Right renal cortex interstitium (tissue), 3 donors: ENCODE data around the gene KHDC4. TPM values are rescaled to one million over a fixed set of nuclear protein-coding genes. Genes with fewer than 3 reads are reported as not detected.
A peak's percentile ranks its signal among the peaks of the same experiment; 100 is the strongest.

Source experiments
- DNase-seq, 3 donors: peaks; one replicate each; pipeline ENCODE4 v3.0.0-alpha.2; 2013; ENCODE audit warnings: low read depth in 3 of 3, low spot score in 2 of 3
- polyA plus RNA-seq, 3 donors: library from polyadenylated mRNA; unstranded; fragments of 120-200 nt; gene quantifications; one replicate each; pipeline ENCODE4 v1.2.1, GENCODE V29; 2013; ENCODE audit not compliant: insufficient read length in 3 of 3

The KHDC4 gene
- polyA plus RNA-seq = 10 to 100 TPM; 46.1 to 48.2 (median 48.1) TPM

DNA sequence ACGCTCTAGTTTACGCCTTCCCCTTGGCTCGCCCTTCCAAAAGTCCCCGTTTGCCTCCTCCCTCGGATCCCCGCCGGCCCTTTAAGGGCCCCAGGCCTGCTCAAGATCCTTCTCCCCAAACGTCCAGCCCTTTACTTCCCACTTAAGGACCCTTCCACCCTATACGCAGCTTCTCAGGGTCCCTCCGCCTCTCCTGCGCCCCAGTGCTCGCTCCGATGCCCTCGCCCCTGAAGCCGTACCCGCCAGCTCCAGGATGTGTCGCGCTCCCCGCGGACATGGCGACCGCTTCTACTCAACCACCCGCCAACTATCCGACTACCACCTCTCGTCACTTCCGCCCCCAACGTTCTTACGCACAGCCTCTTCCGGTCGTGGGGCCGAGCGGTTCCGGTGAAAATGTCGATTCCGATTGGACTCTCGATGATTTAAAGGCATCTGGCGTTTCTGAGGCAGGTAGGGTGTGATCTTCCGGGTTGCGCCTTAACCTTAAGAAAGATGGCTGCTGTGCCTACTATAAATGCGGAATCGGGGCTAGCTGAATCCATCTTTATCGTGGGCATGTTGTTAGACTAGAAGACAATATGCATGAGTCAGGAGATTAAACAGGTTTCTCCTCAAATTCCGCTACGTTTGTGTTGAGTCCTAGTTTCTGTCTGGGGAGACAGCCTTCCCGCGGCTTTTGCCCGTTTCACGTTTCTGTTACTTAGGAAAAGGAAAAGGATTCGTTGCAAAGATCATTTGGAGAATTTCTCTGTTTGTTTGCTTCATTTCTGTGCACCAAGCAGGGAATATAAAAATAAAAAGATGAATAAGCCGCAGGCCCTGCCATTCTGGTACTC lies at the start of gene KHDC4:
KHDC4 (minus strand) TSS at position 317 of the 839 bp plus-strand sequence; CDS start at position 277, 40 bp downstream.
- peak; percentile 93 to 99 (median 97) for DNase-seq

DNA sequence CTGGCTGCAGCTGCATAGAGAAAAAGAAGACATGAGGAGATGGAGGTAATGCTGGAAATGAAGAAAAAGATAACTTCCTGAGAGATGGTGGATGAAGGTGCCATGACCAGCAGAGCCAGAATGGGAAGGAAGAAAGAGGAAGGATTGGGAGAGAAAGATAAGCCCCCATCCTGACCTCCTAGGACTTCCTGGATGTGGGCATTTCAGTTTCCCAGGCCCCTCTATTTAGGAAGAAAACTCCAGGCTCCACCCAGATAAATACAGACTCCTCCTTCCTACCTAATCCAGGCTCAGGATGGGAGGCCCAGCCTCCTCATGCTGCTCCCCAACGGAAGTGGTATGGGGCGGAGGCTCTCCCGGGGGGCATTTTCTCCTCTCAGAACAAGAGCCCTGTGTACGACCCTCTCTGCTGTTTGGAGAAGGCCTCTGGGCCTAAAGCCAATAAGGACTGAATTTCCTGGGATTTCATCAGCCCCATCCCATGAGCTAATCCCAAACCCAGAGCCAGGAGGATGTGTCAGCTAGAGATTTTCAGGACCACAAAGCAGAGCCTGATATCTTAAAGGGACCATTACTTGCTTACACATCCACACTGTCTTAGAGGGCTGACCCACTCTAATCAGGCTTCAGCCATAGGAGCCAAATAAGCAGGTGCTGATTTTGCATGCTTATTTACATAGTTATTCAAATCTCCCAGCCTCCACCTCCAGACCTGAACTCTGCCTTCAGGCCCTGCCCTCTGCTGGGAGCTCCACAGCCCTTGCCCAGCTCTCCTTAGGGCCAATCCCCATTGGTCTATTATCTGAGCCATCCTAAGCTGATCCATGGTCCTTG lies 49.2 kb upstream of the KHDC4 start:
- DNase-seq = no peak

DNA sequence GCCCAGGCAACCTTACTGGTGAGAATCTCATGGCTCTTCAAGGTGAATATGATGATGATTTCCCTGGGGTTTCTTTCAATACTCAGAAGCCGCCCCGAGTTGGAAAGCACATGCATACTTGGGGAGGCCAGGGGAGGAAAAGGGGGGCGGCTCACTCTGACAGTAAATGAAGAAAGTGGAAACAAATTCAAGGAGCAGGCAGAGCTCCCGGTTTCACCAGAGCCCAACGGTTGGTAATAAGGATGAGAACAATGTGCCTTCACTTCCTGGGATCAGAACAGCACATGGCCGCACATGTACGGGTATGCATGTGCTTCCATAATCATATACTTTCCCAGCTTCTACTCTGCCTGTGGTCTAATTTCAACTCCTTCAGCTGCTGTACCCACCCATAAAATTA lies 47.9 kb upstream of the KHDC4 start:
- no peak for DNase-seq

DNA sequence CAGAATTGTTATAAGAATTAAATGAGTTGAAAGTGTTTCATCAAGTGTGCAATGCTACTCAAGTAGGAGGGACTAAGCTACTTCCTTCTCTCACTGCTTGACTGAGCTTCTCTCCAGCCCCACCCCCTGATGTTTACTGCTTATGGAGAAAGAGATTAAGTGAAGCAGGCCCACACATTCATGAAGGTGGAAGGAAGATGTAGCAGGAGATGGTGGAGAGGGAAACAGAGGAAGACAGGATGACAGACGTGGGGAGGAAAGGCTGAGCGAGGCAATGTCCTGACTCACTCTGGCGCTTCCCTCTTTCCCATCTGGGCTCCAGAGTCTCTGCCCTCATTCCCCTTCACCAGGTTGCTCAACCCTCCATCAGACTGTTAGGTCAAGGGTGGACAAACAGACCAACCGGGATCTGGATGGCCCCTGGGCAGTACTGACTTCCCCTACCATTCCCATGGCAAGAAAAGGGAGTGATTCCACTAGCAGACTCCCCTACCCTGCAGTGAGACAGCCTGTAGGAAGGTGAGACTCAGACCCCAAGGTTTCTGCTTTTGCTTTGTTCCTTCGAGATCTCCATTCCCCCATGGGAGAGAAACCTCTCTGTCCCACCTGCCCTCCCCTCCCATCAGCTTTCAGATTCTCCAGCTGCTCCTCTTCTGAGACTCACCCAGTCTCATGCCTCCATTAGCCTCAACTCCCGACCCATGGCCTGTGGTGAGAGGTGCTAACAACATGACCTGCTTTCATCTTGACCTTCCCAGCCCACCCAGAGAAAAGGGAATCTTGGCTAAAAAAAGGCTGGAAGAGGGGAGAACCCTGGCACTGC lies 47.3 kb upstream of the KHDC4 start:
- DNase-seq = no peak

DNA sequence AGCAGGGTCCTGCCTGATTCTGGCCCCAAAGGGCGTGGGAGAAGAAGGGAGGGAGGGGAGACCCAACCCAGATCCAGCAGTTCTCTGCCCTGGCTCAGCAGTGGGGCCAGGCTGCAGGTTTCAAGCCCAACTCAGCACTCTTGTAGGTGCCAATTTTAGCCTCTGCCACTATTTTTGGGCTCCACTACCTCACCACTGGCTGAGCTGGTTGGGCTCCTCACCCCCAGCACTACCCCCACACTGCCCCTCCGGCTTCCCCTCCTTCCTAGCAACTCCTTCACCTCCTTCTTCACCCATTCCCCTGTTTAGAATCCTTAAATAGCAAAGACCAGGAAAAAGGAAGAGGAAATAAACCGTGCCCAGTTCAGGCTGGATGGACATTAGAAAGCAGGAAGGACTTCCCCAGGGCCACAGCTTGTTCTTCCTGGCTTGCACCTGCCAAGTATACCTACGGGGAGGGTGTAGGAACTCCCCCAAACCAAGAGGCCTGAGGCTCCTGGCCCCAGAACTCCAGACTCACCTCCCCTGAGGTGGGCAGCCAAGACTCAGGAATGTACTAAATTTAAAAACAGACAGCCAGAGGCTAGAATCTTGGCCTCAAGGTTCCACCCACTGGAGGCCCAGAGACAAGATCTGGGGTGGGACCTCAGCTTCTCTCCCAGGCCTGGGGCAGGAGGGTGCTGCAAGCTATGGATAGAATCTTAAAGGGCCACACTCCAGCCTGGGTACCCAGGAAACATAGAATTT lies 45.6 kb upstream of the KHDC4 start:
- no peak for DNase-seq

DNA sequence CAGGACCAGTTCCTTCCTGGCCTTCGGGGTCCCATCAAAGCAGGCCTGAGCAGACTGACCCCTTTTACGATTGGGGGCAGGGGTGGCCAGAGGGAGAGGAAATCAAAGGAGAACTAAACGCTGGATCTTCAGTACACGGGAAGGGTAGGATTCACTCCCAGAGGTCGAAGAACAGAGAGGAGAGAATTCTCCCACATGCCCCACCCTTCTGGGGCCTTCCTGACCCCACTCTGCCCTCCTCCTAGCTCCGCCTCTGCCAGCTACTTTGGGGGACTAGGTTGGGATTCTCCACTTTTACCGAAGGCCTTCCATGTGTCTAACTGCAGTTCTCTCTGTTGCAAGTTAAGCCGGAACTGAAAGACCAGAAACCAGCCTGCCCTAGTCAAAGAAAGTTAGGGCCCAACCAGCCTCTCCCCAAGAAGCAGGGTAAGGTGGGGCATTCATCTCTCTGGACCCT lies 44.8 kb upstream of the KHDC4 start:
- DNase-seq = no peak

DNA sequence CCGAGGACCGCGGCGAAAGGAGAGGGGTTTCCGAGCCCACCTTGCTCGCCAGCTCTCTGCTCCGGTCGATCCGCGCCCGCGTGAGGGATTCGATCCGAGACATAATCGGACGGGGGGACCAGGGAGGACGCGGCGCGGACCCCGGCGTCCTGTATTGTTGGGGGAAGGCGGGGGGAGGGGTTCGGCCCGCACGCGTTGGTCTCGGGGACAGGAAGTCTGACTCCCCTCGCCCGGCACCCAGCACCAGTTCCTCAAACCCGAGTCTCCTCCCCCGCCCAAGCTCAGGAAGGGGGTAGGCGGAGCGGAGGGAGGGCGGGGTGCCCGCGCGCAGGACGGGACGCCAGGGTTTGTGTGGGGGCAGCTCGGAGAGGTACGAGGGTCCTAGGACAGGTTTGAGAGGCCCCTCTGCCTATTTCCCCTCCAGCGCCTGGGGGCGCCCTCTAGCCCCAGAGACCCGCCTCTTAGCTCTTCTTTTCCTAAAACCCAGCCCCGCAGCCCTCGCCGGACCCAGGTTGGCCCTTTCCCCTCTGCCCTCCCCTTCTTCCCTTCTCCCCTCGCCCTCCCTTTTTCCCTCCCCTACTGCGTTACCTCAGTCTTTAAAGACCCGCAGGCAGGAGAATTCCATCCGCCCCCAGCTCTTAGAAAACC lies 44.2 kb upstream of the KHDC4 start, which contains the start of gene ARHGEF2:
ARHGEF2 (minus strand) TSS at position 223 of the 648 bp plus-strand sequence; CDS start at position 103, 120 bp downstream.
- no peak for DNase-seq

DNA sequence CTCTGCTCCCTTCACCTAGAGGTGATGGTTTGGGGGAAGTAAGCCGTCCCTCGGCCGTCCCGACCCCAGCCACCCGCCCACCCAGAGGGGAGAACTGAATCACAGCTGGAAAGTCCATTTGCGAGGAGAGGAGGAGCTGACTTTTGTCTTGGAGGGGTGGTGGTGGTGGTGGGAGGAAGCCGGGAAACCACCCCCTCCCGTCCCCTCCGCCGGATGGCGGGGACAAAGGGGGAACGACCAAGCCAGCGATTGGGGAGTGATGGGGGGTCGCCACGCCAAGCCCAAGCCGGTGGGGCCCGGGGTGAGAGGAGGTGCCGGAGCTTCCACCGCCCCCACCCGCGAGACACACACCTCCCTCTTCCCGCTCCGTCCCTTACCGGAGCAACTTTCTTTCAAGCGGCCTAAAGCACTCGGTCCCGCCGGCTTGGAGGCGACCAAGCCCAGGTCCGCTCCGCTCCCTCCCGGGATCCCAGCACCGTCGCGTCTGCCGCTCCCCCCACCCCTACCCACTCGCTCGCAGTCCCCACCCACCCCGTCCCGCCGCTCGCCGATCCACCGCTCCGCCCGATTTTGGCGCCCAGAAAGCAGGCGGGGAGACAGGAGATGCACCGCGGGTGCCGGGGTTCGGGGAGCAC lies 43.6 kb upstream of the KHDC4 start:
- DNase-seq = no peak

DNA sequence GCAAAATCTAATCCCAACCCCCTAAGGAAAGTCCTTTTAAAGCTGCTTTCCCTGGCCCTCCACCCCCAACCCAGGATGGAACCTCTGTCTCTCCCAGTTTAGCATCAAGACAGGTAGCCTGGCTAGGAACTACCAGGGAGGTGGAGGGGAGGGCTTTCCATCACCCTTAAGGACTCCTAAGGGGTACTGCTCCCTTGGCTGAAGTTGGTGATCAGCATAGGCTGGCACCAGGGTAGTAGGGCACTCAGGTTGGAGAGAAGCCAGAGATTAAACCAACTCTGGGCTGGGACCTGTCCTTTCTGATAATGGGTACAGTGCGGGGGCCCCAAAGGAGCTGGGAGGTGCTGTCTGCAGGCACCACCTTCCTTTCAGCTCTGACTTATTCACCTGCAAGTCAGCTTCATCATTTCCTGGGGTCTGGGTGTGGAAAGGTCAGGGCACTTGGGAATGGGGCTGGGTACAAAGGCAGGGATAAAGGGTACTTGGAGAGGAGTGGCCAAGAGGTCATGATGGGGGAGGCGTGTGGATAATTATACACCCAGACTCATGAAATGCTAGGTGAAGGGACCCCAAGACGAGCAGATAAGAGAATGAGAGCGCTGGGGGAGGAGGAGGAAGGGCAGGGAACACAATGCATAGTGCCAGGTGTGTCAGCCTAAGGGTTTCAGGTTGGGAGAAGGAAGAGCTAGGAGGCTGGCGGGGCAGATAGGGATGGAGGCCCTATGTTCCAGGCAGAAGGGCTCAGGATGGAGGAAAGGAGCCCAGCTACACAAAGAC lies 42.9 kb upstream of the KHDC4 start:
- no peak for DNase-seq

DNA sequence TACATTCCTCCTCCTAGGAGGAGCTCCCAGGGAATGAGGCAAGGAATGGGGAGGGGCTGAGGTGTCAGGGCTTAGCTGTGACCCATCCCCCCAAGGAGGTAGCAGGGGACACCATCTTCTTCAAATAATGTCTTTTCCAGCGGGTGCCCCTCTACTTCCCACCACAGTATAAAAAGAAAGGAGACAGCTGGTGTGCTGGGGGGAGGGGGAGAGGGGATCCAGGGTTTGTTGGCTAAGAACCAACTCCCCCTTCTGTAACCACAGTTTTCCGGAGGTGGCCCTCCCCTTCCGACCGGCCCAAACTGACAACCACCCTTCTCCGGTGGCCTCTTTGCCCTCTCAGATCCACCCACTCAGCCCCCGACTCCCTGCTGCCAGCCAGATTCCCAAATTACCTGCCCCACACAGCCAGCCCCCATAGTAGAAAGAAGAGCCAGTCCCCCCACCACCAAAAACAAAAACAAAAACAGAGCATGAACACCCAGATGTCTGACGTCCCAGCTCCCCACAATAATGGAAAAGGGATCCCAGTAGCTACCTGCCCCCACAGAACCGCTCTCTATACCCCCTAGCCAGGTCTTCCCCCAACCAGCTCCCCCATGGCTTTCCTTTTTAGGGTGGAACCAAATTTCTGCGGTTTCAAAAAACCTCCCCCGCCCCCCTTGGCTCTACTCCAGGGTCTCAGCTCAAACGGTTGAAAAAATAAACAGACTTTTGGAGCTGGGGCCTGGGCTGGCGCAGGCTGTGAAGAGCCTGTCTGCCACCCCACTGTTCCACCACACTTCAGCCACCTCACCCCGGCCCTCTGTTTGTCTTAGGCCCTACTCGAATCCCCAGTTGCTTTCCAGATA lies 42.1 kb upstream of the KHDC4 start:
- DNase-seq = no peak

DNA sequence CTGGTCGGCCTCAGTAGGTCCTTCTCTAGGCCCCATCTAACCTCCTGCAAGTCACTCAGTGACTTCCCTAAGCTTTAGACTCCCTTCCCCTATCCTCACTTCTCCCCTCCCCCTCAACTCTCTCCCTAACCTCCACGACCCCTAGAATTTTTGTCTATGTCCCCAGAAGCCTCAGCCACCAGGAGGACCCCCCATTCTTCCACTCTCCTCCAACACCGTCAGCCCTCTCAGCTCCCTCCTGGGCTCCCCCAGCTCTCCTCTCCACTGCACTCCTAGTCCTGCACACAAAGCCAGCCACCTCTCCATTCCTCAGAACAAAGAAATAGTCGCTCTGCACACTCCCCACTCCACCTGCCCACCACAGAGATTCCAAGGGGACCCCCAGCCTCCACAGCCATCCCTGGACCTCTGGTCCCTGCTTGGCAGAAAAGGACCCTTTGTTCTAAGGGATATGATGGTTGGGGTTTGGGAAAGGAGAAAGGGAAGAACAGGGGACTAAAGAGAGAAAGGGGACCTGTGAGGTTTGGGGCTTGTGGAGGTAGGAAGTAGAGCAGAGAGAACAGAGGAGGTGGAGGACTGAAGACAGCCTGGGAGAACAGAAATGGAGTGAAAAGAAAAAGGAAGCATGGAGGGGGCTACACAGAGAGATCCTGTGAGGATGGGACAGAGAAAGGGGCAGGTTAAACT lies 41.3 kb upstream of the KHDC4 start:
- no peak for DNase-seq

DNA sequence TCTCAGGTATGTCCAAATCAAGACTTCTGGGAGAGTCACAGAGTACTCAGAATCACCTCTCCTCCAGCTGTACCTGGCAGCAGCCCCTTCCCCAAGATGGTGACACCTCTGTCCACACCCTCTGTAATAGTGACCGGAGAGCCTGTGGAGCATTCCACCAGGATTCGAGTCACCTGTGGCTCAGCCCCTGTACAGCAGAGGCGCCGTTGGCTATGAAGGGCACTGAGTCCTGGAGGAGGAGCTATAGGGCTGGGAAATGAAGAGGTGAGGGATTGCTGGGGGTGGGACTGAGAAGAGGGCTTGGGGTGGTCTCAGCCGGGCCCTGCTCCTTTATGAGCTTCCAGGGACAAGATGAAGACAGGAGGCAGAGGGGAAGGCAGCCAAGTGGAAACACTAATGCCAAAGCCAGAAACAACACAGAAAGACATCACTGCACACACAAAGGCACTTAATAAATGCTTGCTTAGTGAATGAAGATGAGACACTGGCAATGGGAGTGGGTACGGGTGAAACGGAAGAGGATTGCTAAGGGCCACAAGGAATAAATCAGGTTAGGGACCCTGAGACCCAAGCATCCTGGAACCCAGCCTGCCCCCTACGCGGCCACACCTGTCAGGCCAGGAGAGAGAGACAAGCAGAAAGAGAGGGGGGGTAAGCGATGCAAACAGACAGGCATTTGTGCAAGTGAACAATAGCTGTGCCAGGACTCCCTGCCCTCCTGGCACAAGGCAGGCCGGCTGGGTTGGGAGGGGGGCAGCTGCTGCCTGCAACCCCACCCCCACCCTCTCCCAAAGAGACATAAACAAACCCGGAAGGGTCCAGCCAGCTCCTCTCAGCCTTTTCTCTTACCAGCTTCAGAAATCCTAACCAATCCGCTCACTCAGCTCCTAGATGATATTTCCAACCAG lies 40.2 kb upstream of the KHDC4 start:
- no peak for DNase-seq

DNA sequence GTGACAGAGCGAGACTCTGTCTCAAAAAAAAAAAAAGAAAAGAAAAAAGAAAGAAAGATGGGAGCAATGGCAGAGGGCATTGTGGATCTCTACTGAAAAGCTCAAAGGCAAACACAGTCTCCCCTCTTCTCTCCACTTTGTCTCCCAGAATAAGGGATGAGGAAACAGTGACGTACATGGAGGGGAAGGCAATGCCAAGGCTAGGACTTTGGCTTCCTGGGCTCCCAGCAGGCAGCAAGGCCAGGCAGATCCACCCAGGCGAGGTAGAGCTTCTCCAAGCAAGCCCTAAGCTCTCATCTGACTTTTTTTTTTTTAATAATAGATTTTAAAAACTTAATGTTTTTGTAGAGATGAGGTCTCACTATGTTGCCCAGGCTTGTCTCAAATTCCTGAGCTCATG lies 39.5 kb upstream of the KHDC4 start:
- no peak for DNase-seq

DNA sequence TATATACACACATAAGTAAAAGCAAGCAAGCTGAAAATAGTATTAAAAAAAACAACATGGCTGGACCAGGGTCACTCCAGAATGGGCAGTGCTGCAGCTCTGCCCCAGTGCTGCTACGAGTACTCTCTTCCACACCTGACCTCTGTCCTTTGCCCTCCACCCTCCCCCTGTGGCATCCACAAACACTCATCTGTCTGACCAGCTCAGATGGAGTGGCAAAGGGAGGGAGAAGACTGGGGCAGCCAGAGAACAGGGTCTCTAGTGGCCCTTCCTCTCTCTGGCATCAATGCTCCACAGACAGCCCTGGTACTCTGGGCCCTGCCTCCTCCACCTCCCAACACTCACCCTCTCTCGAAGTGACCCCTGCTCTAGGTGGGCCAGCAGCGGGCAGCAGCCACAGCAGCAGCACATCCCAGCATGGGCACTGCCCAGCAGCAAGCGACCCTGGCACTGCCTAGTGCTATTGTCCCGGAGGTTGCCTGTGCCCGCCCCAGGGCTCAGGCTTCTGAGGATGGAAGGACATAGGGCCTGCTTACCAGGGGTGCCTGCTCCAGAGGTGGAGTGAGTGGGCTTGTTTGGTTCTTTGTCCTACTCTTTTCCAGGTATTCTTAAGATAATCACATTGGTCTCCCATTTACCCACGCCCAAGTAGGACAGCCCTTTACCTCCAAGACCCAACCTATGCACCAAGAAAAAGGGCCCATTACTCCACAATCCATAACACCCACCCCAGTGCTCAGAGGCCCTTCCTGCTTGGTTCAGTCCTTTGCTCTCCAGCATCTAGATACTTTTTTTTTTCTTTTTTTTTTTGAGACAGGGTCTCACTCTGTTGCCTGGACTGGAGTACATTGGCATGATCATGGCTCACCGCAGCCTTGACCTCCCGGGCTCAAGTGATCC lies 37.9 kb upstream of the KHDC4 start:
- DNase-seq = no peak
